GM19043 (cell line): ENCODE data around the gene OXT.
"Not testable (repeated sequence)": the region's sequence is repeated elsewhere in the genome, so short reads cannot be mapped to it uniquely, and the experiment has no call there.

Source experiments
- ATAC-seq: cut with Tn5 transposase; IDR thresholded peaks from one replicate; pipeline ENCODE4 v1.9.1; 2021; ENCODE audit warnings: low read depth; ENCODE audit not compliant: unreplicated experiment

The OXT gene

GRCh38 chr20:3071610-3072529 lies at the start of gene OXT:
Gene OXT (plus strand): TSS chr20:3071620. CDS start chr20:3071656, 36 bp downstream.
- no peak for ATAC-seq

- ATAC-seq, result no peak
Measured at GRCh38 chr20:3021777-3022176, 49.6 kb upstream of the OXT start.

- not testable (repeated sequence) for ATAC-seq
Measured at GRCh38 chr20:3022559-3023490, 48.6 kb upstream of the OXT start.

- ATAC-seq, result no peak
Measured at GRCh38 chr20:3027987-3028386, 43.4 kb upstream of the OXT start.

- ATAC-seq, result no peak
Measured at GRCh38 chr20:3031524-3032147, 39.8 kb upstream of the OXT start.

- no peak for ATAC-seq
Measured at GRCh38 chr20:3032624-3033023, 38.8 kb upstream of the OXT start.

- no peak for ATAC-seq
Measured at GRCh38 chr20:3037654-3038053, 33.8 kb upstream of the OXT start.

GRCh38 chr20:3038454-3038853 lies 33.0 kb upstream of the OXT start:
- ATAC-seq, result no peak

- no peak for ATAC-seq
Measured at GRCh38 chr20:3039426-3039825, 32.0 kb upstream of the OXT start.

GRCh38 chr20:3040086-3040485 lies 31.3 kb upstream of the OXT start:
- no peak for ATAC-seq

- ATAC-seq, result no peak
Measured at GRCh38 chr20:3041854-3042409, 29.5 kb upstream of the OXT start.

GRCh38 chr20:3042625-3043024 lies 28.8 kb upstream of the OXT start:
- no peak for ATAC-seq

GRCh38 chr20:3043322-3043721 lies 28.1 kb upstream of the OXT start, which contains the start of gene GNRH2:
Gene GNRH2 (plus strand): TSS chr20:3043622. CDS start chr20:3044415, 793 bp downstream.
- ATAC-seq, result no peak

GRCh38 chr20:3044336-3044965 lies 27.0 kb upstream of the OXT start:
- ATAC-seq, result no peak

- ATAC-seq, result peak; percentile 45
Measured at GRCh38 chr20:3045042-3045815, 26.2 kb upstream of the OXT start.

GRCh38 chr20:3045816-3046676 lies 25.4 kb upstream of the OXT start, which contains the start of gene MRPS26:
Gene MRPS26 (plus strand): TSS chr20:3046052. CDS start chr20:3046069, 17 bp downstream.
- peak; percentile 89 for ATAC-seq

GRCh38 chr20:3046677-3047462 lies 24.6 kb upstream of the OXT start:
- ATAC-seq, result no peak
